ENCODE results near the gene PEAK1.

- TF ChIP-seq, protein P1, sequence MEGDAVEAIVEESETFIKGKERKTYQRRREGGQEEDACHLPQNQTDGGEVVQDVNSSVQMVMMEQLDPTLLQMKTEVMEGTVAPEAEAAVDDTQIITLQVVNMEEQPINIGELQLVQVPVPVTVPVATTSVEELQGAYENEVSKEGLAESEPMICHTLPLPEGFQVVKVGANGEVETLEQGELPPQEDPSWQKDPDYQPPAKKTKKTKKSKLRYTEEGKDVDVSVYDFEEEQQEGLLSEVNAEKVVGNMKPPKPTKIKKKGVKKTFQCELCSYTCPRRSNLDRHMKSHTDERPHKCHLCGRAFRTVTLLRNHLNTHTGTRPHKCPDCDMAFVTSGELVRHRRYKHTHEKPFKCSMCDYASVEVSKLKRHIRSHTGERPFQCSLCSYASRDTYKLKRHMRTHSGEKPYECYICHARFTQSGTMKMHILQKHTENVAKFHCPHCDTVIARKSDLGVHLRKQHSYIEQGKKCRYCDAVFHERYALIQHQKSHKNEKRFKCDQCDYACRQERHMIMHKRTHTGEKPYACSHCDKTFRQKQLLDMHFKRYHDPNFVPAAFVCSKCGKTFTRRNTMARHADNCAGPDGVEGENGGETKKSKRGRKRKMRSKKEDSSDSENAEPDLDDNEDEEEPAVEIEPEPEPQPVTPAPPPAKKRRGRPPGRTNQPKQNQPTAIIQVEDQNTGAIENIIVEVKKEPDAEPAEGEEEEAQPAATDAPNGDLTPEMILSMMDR (tag by site-specific recombination; IDR thresholded peaks at IDR 0.05): no peak; the same call in 1 of the 2 replicates
- no peak for TF ChIP-seq ZNF76 (tag by site-specific recombination; IDR thresholded peaks at IDR 0.05; ENCODE audit: borderline replicate concordance, low read depth)
- TF ChIP-seq ZNF639 (tag by site-specific recombination; IDR thresholded peaks at IDR 0.05): no peak
- no peak for TF ChIP-seq PRDM1 (tag by site-specific recombination; IDR thresholded peaks at IDR 0.05)
- TF ChIP-seq, protein P2, sequence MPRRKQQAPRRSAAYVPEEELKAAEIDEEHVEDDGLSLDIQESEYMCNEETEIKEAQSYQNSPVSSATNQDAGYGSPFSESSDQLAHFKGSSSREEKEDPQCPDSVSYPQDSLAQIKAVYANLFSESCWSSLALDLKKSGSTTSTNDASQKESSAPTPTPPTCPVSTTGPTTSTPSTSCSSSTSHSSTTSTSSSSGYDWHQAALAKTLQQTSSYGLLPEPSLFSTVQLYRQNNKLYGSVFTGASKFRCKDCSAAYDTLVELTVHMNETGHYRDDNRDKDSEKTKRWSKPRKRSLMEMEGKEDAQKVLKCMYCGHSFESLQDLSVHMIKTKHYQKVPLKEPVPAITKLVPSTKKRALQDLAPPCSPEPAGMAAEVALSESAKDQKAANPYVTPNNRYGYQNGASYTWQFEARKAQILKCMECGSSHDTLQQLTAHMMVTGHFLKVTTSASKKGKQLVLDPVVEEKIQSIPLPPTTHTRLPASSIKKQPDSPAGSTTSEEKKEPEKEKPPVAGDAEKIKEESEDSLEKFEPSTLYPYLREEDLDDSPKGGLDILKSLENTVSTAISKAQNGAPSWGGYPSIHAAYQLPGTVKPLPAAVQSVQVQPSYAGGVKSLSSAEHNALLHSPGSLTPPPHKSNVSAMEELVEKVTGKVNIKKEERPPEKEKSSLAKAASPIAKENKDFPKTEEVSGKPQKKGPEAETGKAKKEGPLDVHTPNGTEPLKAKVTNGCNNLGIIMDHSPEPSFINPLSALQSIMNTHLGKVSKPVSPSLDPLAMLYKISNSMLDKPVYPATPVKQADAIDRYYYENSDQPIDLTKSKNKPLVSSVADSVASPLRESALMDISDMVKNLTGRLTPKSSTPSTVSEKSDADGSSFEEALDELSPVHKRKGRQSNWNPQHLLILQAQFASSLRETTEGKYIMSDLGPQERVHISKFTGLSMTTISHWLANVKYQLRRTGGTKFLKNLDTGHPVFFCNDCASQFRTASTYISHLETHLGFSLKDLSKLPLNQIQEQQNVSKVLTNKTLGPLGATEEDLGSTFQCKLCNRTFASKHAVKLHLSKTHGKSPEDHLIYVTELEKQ (tag by site-specific recombination; IDR thresholded peaks at IDR 0.05; ENCODE audit: borderline replicate concordance): no peak
- TF ChIP-seq, protein P3, sequence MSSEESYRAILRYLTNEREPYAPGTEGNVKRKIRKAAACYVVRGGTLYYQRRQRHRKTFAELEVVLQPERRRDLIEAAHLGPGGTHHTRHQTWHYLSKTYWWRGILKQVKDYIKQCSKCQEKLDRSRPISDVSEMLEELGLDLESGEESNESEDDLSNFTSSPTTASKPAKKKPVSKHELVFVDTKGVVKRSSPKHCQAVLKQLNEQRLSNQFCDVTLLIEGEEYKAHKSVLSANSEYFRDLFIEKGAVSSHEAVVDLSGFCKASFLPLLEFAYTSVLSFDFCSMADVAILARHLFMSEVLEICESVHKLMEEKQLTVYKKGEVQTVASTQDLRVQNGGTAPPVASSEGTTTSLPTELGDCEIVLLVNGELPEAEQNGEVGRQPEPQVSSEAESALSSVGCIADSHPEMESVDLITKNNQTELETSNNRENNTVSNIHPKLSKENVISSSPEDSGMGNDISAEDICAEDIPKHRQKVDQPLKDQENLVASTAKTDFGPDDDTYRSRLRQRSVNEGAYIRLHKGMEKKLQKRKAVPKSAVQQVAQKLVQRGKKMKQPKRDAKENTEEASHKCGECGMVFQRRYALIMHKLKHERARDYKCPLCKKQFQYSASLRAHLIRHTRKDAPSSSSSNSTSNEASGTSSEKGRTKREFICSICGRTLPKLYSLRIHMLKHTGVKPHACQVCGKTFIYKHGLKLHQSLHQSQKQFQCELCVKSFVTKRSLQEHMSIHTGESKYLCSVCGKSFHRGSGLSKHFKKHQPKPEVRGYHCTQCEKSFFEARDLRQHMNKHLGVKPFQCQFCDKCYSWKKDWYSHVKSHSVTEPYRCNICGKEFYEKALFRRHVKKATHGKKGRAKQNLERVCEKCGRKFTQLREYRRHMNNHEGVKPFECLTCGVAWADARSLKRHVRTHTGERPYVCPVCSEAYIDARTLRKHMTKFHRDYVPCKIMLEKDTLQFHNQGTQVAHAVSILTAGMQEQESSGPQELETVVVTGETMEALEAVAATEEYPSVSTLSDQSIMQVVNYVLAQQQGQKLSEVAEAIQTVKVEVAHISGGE (tag by site-specific recombination; conservative IDR thresholded peaks at IDR 0.05; ENCODE audit: low read depth): no peak
- no peak for TF ChIP-seq EGR2 (tag by site-specific recombination; IDR thresholded peaks at IDR 0.05; ENCODE audit: low read depth)
- no peak for TF ChIP-seq ZNF530 (tag by site-specific recombination; IDR thresholded peaks at IDR 0.05; ENCODE audit: low read depth)
- TF ChIP-seq YY1 (tag by site-specific recombination; IDR thresholded peaks at IDR 0.05): no peak
- no peak for TF ChIP-seq ZNF449 (tag by site-specific recombination; IDR thresholded peaks at IDR 0.05)
- no peak for TF ChIP-seq ZBTB48 (tag by site-specific recombination; IDR thresholded peaks at IDR 0.05)
- no peak for TF ChIP-seq ZNF121 (tag by site-specific recombination; IDR thresholded peaks at IDR 0.05)
Observed at GRCh38 chr15:77070180-77070494, 349.8 kb downstream of the PEAK1 start.

Data from HEK293 (cell line).